Measurements from ENCODE around the gene FNIP1.

- TF ChIP-seq CTCF (IDR thresholded peaks at IDR 0.05; ENCODE audit: borderline replicate concordance, extremely low read depth, low read length, poor library complexity, severe bottlenecking) (no peak), EZH2 (IDR thresholded peaks at IDR 0.05; ENCODE audit: borderline replicate concordance, low read depth, low read length, severe bottlenecking) (no peak)
These were observed 5.0 kb downstream of the FNIP1 start for GRCh38 chr5:131791866-131792265.

Data from DND-41 (cell line).